A549 (cell line): ENCODE data around the gene AUTS2. TPM values are rescaled to one million over a fixed set of nuclear protein-coding genes. Genes with fewer than 3 reads are reported as not detected.

Source experiments
- ATAC-seq, 2 experiments: fragments of 200-7000 bp in 1 of 2; fragments of >200 bp in 1 of 2; cut with Nextera tagmentation in 1 of 2; cut with Tn5 transposase in 1 of 2; 3 replicates each; pipeline versions ENCODE4 v1.8.0 to v1.9.1; 2018 to 2020; ENCODE audit warnings: mild to moderate bottlenecking in 1 of 2, moderate library complexity in 1 of 2
- CTCF ChIA-PET: fragments of 300-600 bp; sonication (Branson Sonifier 250); formaldehyde crosslinking; extraction: SDS; loops from one replicate; lab custom pipeline; 2021; ENCODE audit warnings: antibody characterized with exemption, inconsistent platforms; lab: Yijun Ruan, JAX
- POLR2A ChIA-PET: fragments of 350-600 bp; formaldehyde crosslinking; extraction: SDS; loops from one replicate; lab custom pipeline; 2021; ENCODE audit warnings: antibody characterized with exemption, inconsistent platforms; lab: Yijun Ruan, JAX
- DNase-seq, 2 experiments: peaks; one replicate each; pipeline versions ENCODE4 v3.0.0 to v3.0.0-alpha.2; 2011 to 2016; ENCODE audit warnings: low read depth in 1 of 2, low spot score in 1 of 2
- FAIRE-seq: peaks from 2 replicates; lab custom pipeline; 2011; peaks lifted over from hg19 to GRCh38; lab: Jason Lieb, UNC
- H3K27ac ChIP-seq, 2 experiments: fragments of >200 bp; sonication (Bioruptor Twin); formaldehyde crosslinking; 3 replicates each; pipeline ENCODE4 v1.5.1; 2016 to 2017
- H3K4me1 ChIP-seq: fragments of >200 bp; sonication (Bioruptor Twin); formaldehyde crosslinking; 3 replicates; pipeline ENCODE4 v1.6.1; 2016
- H3K4me2 ChIP-seq: fragments of >200 bp; sonication (Bioruptor Twin); formaldehyde crosslinking; 3 replicates; pipeline ENCODE4 v1.6.1; 2016
- H3K4me3 ChIP-seq: fragments of >200 bp; sonication (Bioruptor Twin); formaldehyde crosslinking; 3 replicates; pipeline ENCODE4 v1.5.1; 2016
- H3K9me3 ChIP-seq: fragments of >200 bp; sonication (Bioruptor Twin); formaldehyde crosslinking; 3 replicates; pipeline ENCODE4 v1.6.1; 2016
- BCL3 ChIP-seq: fragments of >200 bp; sonication (Bioruptor Twin); formaldehyde crosslinking; IDR thresholded peaks from 3 replicates; pipeline ENCODE4 v1.6.1; 2016
- CBX2 ChIP-seq: fragments of 200-600 bp; sonication (generic); IDR thresholded peaks from 2 replicates; pipeline ENCODE4 v1.6.1; 2016; ENCODE audit warnings: low read depth, mild to moderate bottlenecking, borderline replicate concordance
- CBX8 ChIP-seq: fragments of 200-600 bp; sonication (generic); IDR thresholded peaks from 2 replicates; pipeline ENCODE4 v1.6.1; 2016
- CEBPB ChIP-seq, 2 experiments: fragments of >200 bp in 1 of 2; sonication (Bioruptor Twin) in 1 of 2; formaldehyde crosslinking in 1 of 2; IDR thresholded peaks; 2 replicates each; pipeline ENCODE4 v1.6.1; 2012 to 2016
- FOXS1 ChIP-seq: fragments of 250-450 bp; sonication (Bioruptor Pico); IDR thresholded peaks from 2 replicates; pipeline ENCODE4 v1.5.0; 2020; ENCODE audit warnings: mild to moderate bottlenecking, moderate library complexity
- HMGXB4 ChIP-seq: fragments of 250-450 bp; sonication (Bioruptor Pico); IDR thresholded peaks from 2 replicates; pipeline ENCODE4 v1.5.0; 2021; ENCODE audit warnings: mild to moderate bottlenecking, moderate library complexity, borderline replicate concordance
- HOXA7 ChIP-seq: fragments of 250-450 bp; sonication (Bioruptor Pico); IDR thresholded peaks from 2 replicates; pipeline ENCODE4 v1.5.0; 2020; ENCODE audit warnings: mild to moderate bottlenecking, moderate library complexity
- KDM1A ChIP-seq: fragments of 200-600 bp; sonication (generic); IDR thresholded peaks from 2 replicates; pipeline ENCODE4 v1.6.1; 2016; ENCODE audit warnings: low read depth, mild to moderate bottlenecking
- MYC ChIP-seq: IDR thresholded peaks from 2 replicates; pipeline ENCODE4 v1.6.1; 2012; ENCODE audit warnings: mild to moderate bottlenecking, inconsistent platforms, low read length, improper control_type of control experiment, borderline replicate concordance
- NPAS2 ChIP-seq: fragments of 250-450 bp; sonication (Bioruptor Pico); IDR thresholded peaks from 2 replicates; pipeline ENCODE4 v1.8.0; 2022; ENCODE audit warnings: mild to moderate bottlenecking, moderate library complexity, borderline replicate concordance
- NR3C1 ChIP-seq: fragments of >200 bp; sonication (Bioruptor Twin); formaldehyde crosslinking; IDR thresholded peaks from 3 replicates; pipeline ENCODE4 v1.6.1; 2017
- POLR2AphosphoS2 ChIP-seq: conservative IDR thresholded peaks from 2 replicates; pipeline ENCODE4 v1.6.1; 2012; ENCODE audit warnings: low read length, improper control_type of control experiment, inconsistent platforms
- RCOR1 ChIP-seq: fragments of 150-350 bp; IDR thresholded peaks from 2 replicates; pipeline ENCODE4 v1.6.1; 2014; ENCODE audit warnings: antibody characterized with exemption, low read length, low read depth
- REST ChIP-seq: fragments of 200-600 bp; sonication (generic); IDR thresholded peaks from 2 replicates; pipeline ENCODE4 v1.6.1; 2016; ENCODE audit warnings: antibody characterized with exemption, mild to moderate bottlenecking, moderate library complexity
- SREBF2 ChIP-seq: fragments of 450-650 bp; IDR thresholded peaks from 2 replicates; pipeline ENCODE4 v1.6.1; 2014; ENCODE audit warnings: mild to moderate bottlenecking, moderate library complexity
- TFCP2L1 ChIP-seq: fragments of 250-450 bp; sonication (Bioruptor Pico); IDR thresholded peaks from 2 replicates; pipeline ENCODE4 v1.5.0; 2021; ENCODE audit warnings: mild to moderate bottlenecking
- WGBS: methylation state at CpG from one replicate; pipeline ENCODE4 v1.1.6; 2017; ENCODE audit errors: missing lambda C conversion rate; 5-methylcytosine and 5-hydroxymethylcytosine counted together
- polyA plus RNA-seq, 4 experiments: library from polyadenylated mRNA; depleted of rRNA in 3 of 4; stranded (reverse); fragments of >200 nt; fragmentation: RNase III in 1 of 4; extraction: RNeasy Plus Mini Kit Qiagen cat#74134 plus additional on column Dnase treatment in 1 of 4; gene quantifications; 2 replicates in 3 of 4; 3 replicates in 1 of 4; pipeline ENCODE4 v1.2.3, GENCODE V29; 2011 to 2017

Gene AUTS2
- polyA plus RNA-seq, 2 of the 4 experiments (the other 2 are of a cell fraction): 1.6 to 3.6 TPM

GRCh38 chr7:70380421-70381015 lies 782.2 kb downstream of the AUTS2 start:
- Histone ChIP-seq H3K4me1 (no peaks in the 10 kb centered on the region), H3K27ac (no peak overlapping the region), H3K9me3 (no peaks in the 10 kb centered on the region; the same call in 2 of the 3 replicates), H3K4me2 (no peak overlapping the region), H3K4me3 (no peak overlapping the region)
- 34% methylated on average over 9 of the region's 9 CpGs for WGBS
- FAIRE-seq (no peak), DNase-seq (no peak), ATAC-seq (no peak)
- no peak for TF ChIP-seq HMGXB4 (CRISPR knock-in tag)
- TF ChIP-seq BCL3: no peak
- TF ChIP-seq REST: no peak
- no peak for TF ChIP-seq FOXS1
- TF ChIP-seq MYC: no peak
- POLR2A ChIA-PET: no interaction called here
- CTCF ChIA-PET: interaction anchor here (0.7 kb wide), 1 partner anchor 34 kb away, joined by 3 read pairs; no protein-coding TSS in a partner anchor

- no peak overlapping the region for H3K4me3 ChIP-seq
- H3K27ac ChIP-seq: no peak overlapping the region
- no peak for DNase-seq
- no peak for TF ChIP-seq CBX8
- TF ChIP-seq RCOR1: no peak
- no peak for TF ChIP-seq HOXA7 (CRISPR knock-in tag)
- no peak for TF ChIP-seq CEBPB (IDR thresholded peaks at IDR 0.05)
- TF ChIP-seq TFCP2L1 (CRISPR knock-in tag): no peak
- no peak for TF ChIP-seq POLR2AphosphoS2
- no peak for TF ChIP-seq BCL3
- no peak for TF ChIP-seq SREBF2
- TF ChIP-seq HMGXB4 (CRISPR knock-in tag): no peak
- TF ChIP-seq KDM1A: no peak
- no peak for TF ChIP-seq CBX2
- TF ChIP-seq NR3C1: no peak
- no peak for TF ChIP-seq MYC
- TF ChIP-seq NPAS2 (CRISPR knock-in tag): no peak
- TF ChIP-seq, all 56 proteins: peak for 0
- ATAC-seq (no peak), FAIRE-seq (no peak)
- 7% methylated on average over 3 of the region's 3 CpGs for WGBS
- Histone ChIP-seq H3K4me2 (no peak overlapping the region), H3K4me1 (no peaks in the 10 kb centered on the region), H3K9me3 (no peaks in the 10 kb centered on the region; the same call in 2 of the 3 replicates)
- ChIA-PET POLR2A (no interaction called here), CTCF (no interaction called here)
Measured at GRCh38 chr7:70383066-70383782, 784.9 kb downstream of the AUTS2 start.
